Uterus (tissue), 2 donors: ENCODE results near the gene SUCLA2.

Experiments
- POLR2A ChIP-seq, 2 donors: fragments of 450-650 bp; IDR thresholded peaks; one replicate each; pipeline ENCODE4 v1.6.1; 2016; ENCODE audit warnings: antibody characterized with exemption in 2 of 2, mild to moderate bottlenecking in 1 of 2, moderate library complexity in 1 of 2
- TF ChIP-seq, protein P1 (sequence below), 4 experiments: fragments of 200-600 bp in 2 of 4; fragments of 450-650 bp in 2 of 4; sonication (generic) in 2 of 4; IDR thresholded peaks; one replicate each; pipeline ENCODE4 v1.5.1; 2016 to 2019; ENCODE audit warnings: antibody characterized with exemption in 4 of 4, mild to moderate bottlenecking in 2 of 4, moderate library complexity in 1 of 4

DNA sequence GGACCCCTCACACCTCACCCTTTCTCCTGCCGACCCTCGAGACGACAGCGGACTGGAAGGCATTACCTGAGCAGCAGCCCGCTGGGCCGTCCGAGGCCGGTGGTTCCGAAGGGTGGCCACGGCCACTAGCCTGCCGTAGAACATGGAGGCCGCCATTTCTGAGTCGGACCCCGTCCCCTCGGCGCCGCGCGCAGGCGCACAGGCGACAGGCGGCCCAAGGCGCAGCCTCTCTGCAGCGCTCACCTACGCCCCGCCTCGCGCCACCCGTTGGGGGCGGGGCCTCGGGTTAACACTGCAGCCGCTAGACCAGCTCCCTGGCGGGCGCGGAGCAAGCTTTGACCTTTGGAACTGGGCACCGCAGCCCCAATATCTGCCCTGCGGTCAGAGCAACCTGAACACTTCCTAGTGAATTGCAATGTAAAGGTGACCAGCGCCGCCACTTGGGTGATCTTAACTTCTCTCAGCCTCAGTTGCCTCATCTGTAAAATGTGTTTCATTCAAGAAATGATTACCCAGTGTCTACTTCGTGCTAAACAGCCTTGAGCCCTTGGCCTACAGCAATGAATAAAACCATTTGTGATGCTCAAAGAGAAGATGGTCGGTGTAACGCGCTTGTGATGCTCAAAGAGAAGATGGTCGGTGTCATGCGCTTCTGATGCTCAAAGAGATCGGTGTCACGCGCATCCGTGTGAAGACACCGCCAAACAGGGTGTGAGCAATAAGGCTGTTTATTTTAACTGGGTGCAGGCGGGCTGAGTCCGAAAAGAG, at the start of gene SUCLA2:
- TF ChIP-seq, protein P1, sequence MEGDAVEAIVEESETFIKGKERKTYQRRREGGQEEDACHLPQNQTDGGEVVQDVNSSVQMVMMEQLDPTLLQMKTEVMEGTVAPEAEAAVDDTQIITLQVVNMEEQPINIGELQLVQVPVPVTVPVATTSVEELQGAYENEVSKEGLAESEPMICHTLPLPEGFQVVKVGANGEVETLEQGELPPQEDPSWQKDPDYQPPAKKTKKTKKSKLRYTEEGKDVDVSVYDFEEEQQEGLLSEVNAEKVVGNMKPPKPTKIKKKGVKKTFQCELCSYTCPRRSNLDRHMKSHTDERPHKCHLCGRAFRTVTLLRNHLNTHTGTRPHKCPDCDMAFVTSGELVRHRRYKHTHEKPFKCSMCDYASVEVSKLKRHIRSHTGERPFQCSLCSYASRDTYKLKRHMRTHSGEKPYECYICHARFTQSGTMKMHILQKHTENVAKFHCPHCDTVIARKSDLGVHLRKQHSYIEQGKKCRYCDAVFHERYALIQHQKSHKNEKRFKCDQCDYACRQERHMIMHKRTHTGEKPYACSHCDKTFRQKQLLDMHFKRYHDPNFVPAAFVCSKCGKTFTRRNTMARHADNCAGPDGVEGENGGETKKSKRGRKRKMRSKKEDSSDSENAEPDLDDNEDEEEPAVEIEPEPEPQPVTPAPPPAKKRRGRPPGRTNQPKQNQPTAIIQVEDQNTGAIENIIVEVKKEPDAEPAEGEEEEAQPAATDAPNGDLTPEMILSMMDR (IDR thresholded peaks at IDR 0.05): peak in 1 of 4 experiments; percentile 31
- TF ChIP-seq POLR2A (IDR thresholded peaks at IDR 0.05): peak; percentile 36 to 56
